B cell (primary cell): Measurements from ENCODE around the gene GSG1L. TPM values are rescaled to one million over a fixed set of nuclear protein-coding genes. Genes with fewer than 3 reads are reported as not detected.

Source experiments
- ATAC-seq: fragments of 200-7000 bp; cut with Tn5 transposase; one replicate; pipeline ENCODE4 v1.10.0; 2021; ENCODE audit warnings: low read depth, mild to moderate bottlenecking, moderate number of reproducible peaks, moderate library complexity
- CTCF ChIA-PET: fragments of 350-600 bp; sonication (Branson Sonifier 250); formaldehyde crosslinking; loops from one replicate; lab custom pipeline; 2021; ENCODE audit warnings: antibody characterized with exemption, inconsistent platforms; lab: Charles Lee
- POLR2A ChIA-PET: fragments of 350-600 bp; sonication (Branson Sonifier 250); formaldehyde crosslinking; loops from one replicate; lab custom pipeline; 2021; ENCODE audit warnings: antibody characterized with exemption; lab: Charles Lee
- DNase-seq: peaks from one replicate; pipeline ENCODE4 v3.0.0; 2013
- H2AFZ ChIP-seq: 2 replicates; pipeline ENCODE4 v1.6.1; 2012; ENCODE audit warnings: mild to moderate bottlenecking, low read depth, low read length; ENCODE audit not compliant: insufficient read depth, poor library complexity, severe bottlenecking
- H3K27ac ChIP-seq, 2 donors: 1 replicate in 1 of 2; 2 replicates in 1 of 2; pipeline ENCODE4 v1.5.1; 2012 to 2013; ENCODE audit warnings: low read length in 2 of 2, mild to moderate bottlenecking in 2 of 2, moderate library complexity in 1 of 2
- H3K27me3 ChIP-seq, 4 experiments: fragments of 200-600 bp in 1 of 4; sonication (generic) in 1 of 4; replicated peaks in 1 of 4; 1 replicate in 2 of 4; 2 replicates in 2 of 4; pipeline versions ENCODE4 v1.6.1 to v1.7.0; 2013 to 2016; ENCODE audit warnings: low read length in 3 of 4, mild to moderate bottlenecking in 2 of 4, mixed read lengths in 1 of 4, moderate library complexity in 1 of 4; ENCODE audit not compliant: insufficient read depth in 4 of 4, control insufficient read depth in 3 of 4; ENCODE audit errors: control extremely low read depth in 1 of 4
- H3K36me3 ChIP-seq, 2 experiments: replicated peaks in 1 of 2; 1 replicate in 1 of 2; 2 replicates in 1 of 2; pipeline versions ENCODE4 v1.6.1 to v1.7.1; 2013; ENCODE audit warnings: low read length in 1 of 2; ENCODE audit not compliant: insufficient read depth in 2 of 2, control insufficient read depth in 1 of 2; ENCODE audit errors: control extremely low read depth in 1 of 2, extremely low read depth in 1 of 2
- H3K4me1 ChIP-seq, 2 donors: fragments of 200-600 bp in 1 of 2; sonication (generic) in 1 of 2; 1 replicate in 1 of 2; 2 replicates in 1 of 2; pipeline versions ENCODE4 v1.5.1 to v1.6.1; 2013 to 2017; ENCODE audit warnings: low read length in 2 of 2; ENCODE audit not compliant: control insufficient read depth in 2 of 2, insufficient read depth in 2 of 2
- H3K4me2 ChIP-seq: replicated peaks from 2 replicates; pipeline ENCODE3; 2012; ENCODE audit warnings: mild to moderate bottlenecking, low read depth, low read length; ENCODE audit not compliant: poor library complexity, severe bottlenecking
- H3K4me3 ChIP-seq, 5 experiments: fragments of 200-600 bp in 1 of 5; sonication (generic) in 1 of 5; 1 replicate in 3 of 5; 2 replicates in 2 of 5; pipeline versions ENCODE4 v1.5.1 to v1.7.0; 2011 to 2016; ENCODE audit warnings: low read length in 4 of 5, mild to moderate bottlenecking in 4 of 5, low read depth in 2 of 5, control low read depth in 1 of 5, moderate library complexity in 1 of 5; ENCODE audit not compliant: insufficient read depth in 1 of 5; ENCODE audit errors: control extremely low read depth in 1 of 5, extremely low read depth in 1 of 5
- H3K79me2 ChIP-seq: fragments of 200-600 bp; sonication (generic); one replicate; pipeline ENCODE4 v1.6.0; 2016; ENCODE audit warnings: low read length; ENCODE audit not compliant: control insufficient read depth, insufficient read depth
- H3K9ac ChIP-seq: fragments of 200-600 bp; sonication (generic); 2 replicates; pipeline ENCODE4 v1.6.1; 2017; ENCODE audit warnings: mild to moderate bottlenecking, low read length, moderate library complexity
- H3K9me3 ChIP-seq, 3 donors: one replicate each; pipeline versions ENCODE4 v1.6.1 to v1.7.1; 2013; ENCODE audit warnings: low read length in 2 of 3; ENCODE audit not compliant: control insufficient read depth in 2 of 3, insufficient read depth in 1 of 3; ENCODE audit errors: control extremely low read depth in 1 of 3
- H4K20me1 ChIP-seq: 2 replicates; pipeline ENCODE4 v1.6.0; 2012; ENCODE audit warnings: mild to moderate bottlenecking, low read length; ENCODE audit not compliant: insufficient read depth, control insufficient read depth, poor library complexity, severe bottlenecking
- H3K27ac Mint-ChIP-seq: one replicate; pipeline ENCODE4 v1.8.0; 2021; ENCODE audit warnings: mixed read lengths
- H3K27me3 Mint-ChIP-seq: one replicate; pipeline ENCODE4 v1.8.0; 2021; ENCODE audit warnings: mixed read lengths
- H3K4me1 Mint-ChIP-seq: one replicate; pipeline ENCODE4 v1.8.0; 2021; ENCODE audit warnings: mixed read lengths
- H3K4me3 Mint-ChIP-seq: one replicate; pipeline ENCODE4 v1.8.0; 2021; ENCODE audit warnings: mixed read lengths
- H3K9me3 Mint-ChIP-seq: one replicate; pipeline ENCODE4 v1.8.0; 2022; ENCODE audit warnings: mixed read lengths; ENCODE audit not compliant: insufficient read depth
- CTCF ChIP-seq: fragments of 200-600 bp; IDR thresholded peaks from one replicate; pipeline ENCODE4 v1.8.0; 2022; ENCODE audit warnings: antibody characterized with exemption, mild to moderate bottlenecking
- EZH2 ChIP-seq: IDR thresholded peaks from 2 replicates; pipeline ENCODE4 v1.6.1; 2012; ENCODE audit warnings: borderline replicate concordance, low read depth, mild to moderate bottlenecking, moderate library complexity, low read length; ENCODE audit not compliant: insufficient read depth, poor library complexity, severe bottlenecking
- WGBS: methylation state at CpG from one replicate; pipeline ENCODE4 v1.1.5; 2013; ENCODE audit warnings: missing lambda C conversion rate; ENCODE audit not compliant: insufficient coverage; 5-methylcytosine and 5-hydroxymethylcytosine counted together
- intact Hi-C: fragments of 100-400 bp; cut with micrococcal nuclease; formaldehyde crosslinking; loops from one replicate; pipeline ENCODE4 v1.10.0; 2022
- polyA plus RNA-seq: library from polyadenylated mRNA; depleted of rRNA; stranded (reverse); fragments of >200 nt; gene quantifications from 2 replicates; pipeline ENCODE4 v1.2.3, GENCODE V29; 2012
- total RNA-seq, 2 donors: library from RNA; stranded (reverse); fragments of 120-200 nt in 1 of 2; gene quantifications; 1 replicate in 1 of 2; 2 replicates in 1 of 2; pipeline versions ENCODE4 v1.2.3 to v1.2.4, GENCODE V29; 2013 to 2022

Gene GSG1L
- total and polyA plus RNA-seq, 2 donors (not counting 1 experiment from before 2014, with no cell fraction given) = 0.01 TPM; not detected in 1

GRCh38 chr16:27786221-27786922 is 277.1 kb downstream of the GSG1L start:
- intact Hi-C loops = no loop called here
- Mint-ChIP-seq H3K27me3 (no peaks in the 10 kb centered on the region), H3K4me3 (no peak overlapping the region), H3K9me3 (no peaks in the 10 kb centered on the region), H3K4me1 (no peaks in the 10 kb centered on the region), H3K27ac (no peak overlapping the region)
- POLR2A ChIA-PET = no interaction called here
- no peak overlapping the region for H2AFZ ChIP-seq
- ATAC-seq (no peak), DNase-seq (no peak)
- CTCF ChIA-PET = no interaction called here
- H3K36me3 ChIP-seq = no peaks in the 10 kb centered on the region
- no peak overlapping the region for H3K27ac ChIP-seq
- no peak overlapping the region for H3K4me2 ChIP-seq
- H4K20me1 ChIP-seq = no peaks in the 10 kb centered on the region
- no peaks in the 10 kb centered on the region for H3K79me2 ChIP-seq
- peaks cover 0 to 6% (median 0%) of the 10 kb centered on the region in 3 donors for H3K9me3 ChIP-seq
- H3K4me1 ChIP-seq = no peaks in the 10 kb centered on the region
- no peak for TF ChIP-seq CTCF
- TF ChIP-seq EZH2 = no peak
- H3K27me3 ChIP-seq = no peaks in the 10 kb centered on the region
- no peak overlapping the region for H3K9ac ChIP-seq
- WGBS = 84% methylated on average over 16 of the region's 16 CpGs
- H3K4me3 ChIP-seq = no peak overlapping the region

GRCh38 chr16:27785307-27785678 is 278.2 kb downstream of the GSG1L start:
- no peaks in the 10 kb centered on the region for H4K20me1 ChIP-seq
- intact Hi-C loops = no loop called here

More at GRCh38 chr16:27785307-27785678, 278.2 kb downstream of the GSG1L start:
- H3K9me3 ChIP-seq = peaks cover 0 to 6% (median 0%) of the 10 kb centered on the region in 3 donors
- DNase-seq (no peak), ATAC-seq (no peak)
- no peak overlapping the region for H3K4me2 ChIP-seq
- WGBS = 67% methylated on average over 6 of the region's 7 CpGs
- H3K9ac ChIP-seq = no peak overlapping the region
- H3K79me2 ChIP-seq = no peaks in the 10 kb centered on the region
- Mint-ChIP-seq H3K27ac (no peak overlapping the region), H3K9me3 (no peaks in the 10 kb centered on the region), H3K27me3 (no peaks in the 10 kb centered on the region), H3K4me1 (no peaks in the 10 kb centered on the region), H3K4me3 (no peak overlapping the region)
- POLR2A ChIA-PET = no interaction called here
- no peaks in the 10 kb centered on the region for H3K4me1 ChIP-seq
- H3K27me3 ChIP-seq = no peaks in the 10 kb centered on the region
- CTCF ChIA-PET = no interaction called here
- no peak overlapping the region for H3K27ac ChIP-seq
- H3K4me3 ChIP-seq = no peak overlapping the region
- no peak for TF ChIP-seq EZH2
- TF ChIP-seq CTCF = no peak
- no peak overlapping the region for H2AFZ ChIP-seq
- no peaks in the 10 kb centered on the region for H3K36me3 ChIP-seq
